GM12873 (cell line): ENCODE measurements around the gene ELOVL2.

Experiments
- CTCF ChIP-seq: IDR thresholded peaks from 2 replicates; pipeline ENCODE4 v1.5.1; 2012; ENCODE audit warnings: low read depth, mild to moderate bottlenecking, moderate library complexity, low read length, control low read depth; ENCODE audit not compliant: insufficient read depth; ENCODE audit errors: missing control alignments

Gene ELOVL2

GRCh38 chr6:10945845-10946244 is 98.3 kb downstream of the ELOVL2 start:
- no peak for TF ChIP-seq CTCF

- TF ChIP-seq CTCF = no peak
Measured at GRCh38 chr6:10939840-10940239, 104.3 kb downstream of the ELOVL2 start.

DNA sequence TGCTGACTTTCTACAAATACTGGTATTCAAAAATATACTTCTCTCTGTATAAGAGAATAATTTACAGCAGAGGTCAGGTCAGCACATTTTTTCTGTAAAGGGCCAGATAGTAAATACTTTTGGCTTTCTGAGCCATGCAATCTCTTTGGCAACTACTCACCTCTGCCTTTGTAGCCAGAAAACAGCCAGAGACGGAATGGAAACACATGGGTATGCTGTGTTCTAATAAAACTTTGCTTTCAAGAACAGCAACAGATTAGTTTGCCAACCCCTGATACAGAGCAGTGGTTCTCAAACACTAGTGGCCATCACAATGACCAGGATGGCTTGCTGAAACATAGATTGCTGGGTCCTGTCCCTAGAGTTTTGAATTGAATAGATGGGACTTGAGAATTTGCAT is 111.0 kb downstream of the ELOVL2 start:
- no peak for TF ChIP-seq CTCF
